ENCODE measurements around the gene FKBP2.

Gene FKBP2

GRCh38 chr11:64264371-64264852, 23.5 kb downstream of the FKBP2 start:
- DNase-seq (ENCODE audit: low spot score): no peak

GRCh38 chr11:64265176-64266160, 24.6 kb downstream of the FKBP2 start:
- DNase-seq (ENCODE audit: low spot score): no peak

- DNase-seq (ENCODE audit: low spot score): no peak
Measured at GRCh38 chr11:64266339-64266738, 25.4 kb downstream of the FKBP2 start.

- DNase-seq (ENCODE audit: low spot score): no peak
Measured at GRCh38 chr11:64267207-64267945, 26.5 kb downstream of the FKBP2 start.

GRCh38 chr11:64268025-64268892, 27.4 kb downstream of the FKBP2 start:
- DNase-seq (ENCODE audit: low spot score): no peak

GRCh38 chr11:64268893-64269539, 28.1 kb downstream of the FKBP2 start:
- DNase-seq (ENCODE audit: low spot score): no peak

GRCh38 chr11:64269540-64270220, 28.8 kb downstream of the FKBP2 start:
- peak; percentile 92 for DNase-seq (ENCODE audit: low spot score)

GRCh38 chr11:64275031-64275800, 34.3 kb downstream of the FKBP2 start:
- no peak for DNase-seq (ENCODE audit: low spot score)

- DNase-seq (ENCODE audit: low spot score): no peak
Measured at GRCh38 chr11:64275841-64276240, 34.9 kb downstream of the FKBP2 start.

GRCh38 chr11:64276653-64277431, 35.9 kb downstream of the FKBP2 start:
- no peak for DNase-seq (ENCODE audit: low spot score)

GRCh38 chr11:64278576-64279190, 37.8 kb downstream of the FKBP2 start:
- DNase-seq (ENCODE audit: low spot score): no peak

- no peak for DNase-seq (ENCODE audit: low spot score)
Measured at GRCh38 chr11:64281957-64282770, 41.3 kb downstream of the FKBP2 start.

GRCh38 chr11:64283092-64283491, 42.2 kb downstream of the FKBP2 start:
- DNase-seq (ENCODE audit: low spot score): no peak

GRCh38 chr11:64284048-64284961, 43.4 kb downstream of the FKBP2 start, which contains the start of gene BAD:
BAD (minus strand) TSS chr11:64284665; CDS start chr11:64284368, 297 bp downstream.
- DNase-seq (ENCODE audit: low spot score): peak; percentile 97

- peak; percentile 71 for DNase-seq (ENCODE audit: low spot score)
Measured at GRCh38 chr11:64284962-64285884, 44.3 kb downstream of the FKBP2 start, which contains the start of gene GPR137. GPR137 (plus strand) TSS chr11:64285848; CDS start chr11:64286525, 677 bp downstream.
